GM18508 (cell line): ENCODE data around the gene SMOC2.

Experiments
- ATAC-seq: cut with Tn5 transposase; IDR thresholded peaks from one replicate; pipeline ENCODE4 v1.9.1; 2021; ENCODE audit warnings: moderate number of reproducible peaks; ENCODE audit not compliant: insufficient read depth, unreplicated experiment

SMOC2 gene

GRCh38 chr6:168440520-168441433 is at the start of gene SMOC2:
SMOC2 (plus strand) TSS chr6:168441184; CDS start chr6:168441371, 187 bp downstream.
- no peak for ATAC-seq

DNA sequence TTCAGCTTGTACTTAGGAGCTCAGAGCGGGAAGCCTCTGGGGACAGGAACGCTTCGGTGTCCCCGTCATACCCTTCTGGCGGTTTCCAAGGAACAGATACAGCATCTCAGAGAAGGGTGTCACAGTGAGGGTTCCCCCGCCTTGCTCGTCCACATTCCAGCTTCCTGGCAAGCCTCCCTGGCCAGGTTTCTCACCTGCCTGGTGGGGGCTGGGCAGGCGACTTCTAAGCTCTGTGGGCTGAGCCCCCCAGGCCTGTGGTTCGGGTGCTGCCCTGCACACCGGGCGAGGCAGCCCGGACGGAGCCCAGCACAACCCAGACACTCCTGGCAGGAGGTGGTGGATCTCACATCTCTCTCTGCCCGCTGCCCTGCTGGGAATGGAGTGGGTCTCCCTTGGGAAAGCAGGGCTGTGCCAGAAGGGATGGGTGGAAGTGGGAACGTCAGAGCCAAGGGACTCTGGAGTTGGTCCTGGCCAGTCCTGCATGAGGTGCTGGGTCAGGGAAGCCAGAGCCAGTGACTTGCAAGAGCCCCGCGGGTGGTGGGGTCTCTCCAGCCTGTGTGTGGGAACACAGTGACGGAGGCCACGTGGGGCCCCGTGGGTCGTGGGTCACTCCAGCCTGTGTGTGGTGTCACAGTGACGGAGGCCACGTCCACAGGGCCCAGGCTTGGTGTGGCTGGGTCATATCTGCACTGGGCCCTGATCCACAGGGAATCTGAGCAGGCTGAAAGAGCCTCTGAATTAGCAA is 47.7 kb upstream of the SMOC2 start:
- no peak for ATAC-seq

GRCh38 chr6:168394606-168395005 is 46.4 kb upstream of the SMOC2 start:
- no peak for ATAC-seq

- ATAC-seq, result no peak
These were observed 45.0 kb upstream of the SMOC2 start for GRCh38 chr6:168395983-168396382.

DNA sequence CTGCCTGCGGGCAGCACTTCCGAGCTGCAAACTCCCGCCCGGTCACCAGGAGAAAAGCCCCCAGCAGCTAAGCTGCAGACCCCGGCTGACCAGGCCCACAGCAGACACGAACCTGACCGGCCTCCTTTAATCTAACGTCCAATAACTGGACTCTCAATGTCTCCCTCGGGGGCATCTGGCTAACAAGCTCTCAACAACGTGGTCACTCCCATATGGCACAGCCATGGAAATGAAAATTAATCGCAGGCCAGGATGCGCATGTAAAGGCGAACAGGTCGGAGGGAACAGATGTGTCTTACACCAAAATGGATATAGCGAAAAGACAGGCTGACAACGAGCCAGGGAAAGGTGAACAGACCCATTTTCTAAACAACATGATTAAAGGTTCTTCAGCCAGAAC is 44.4 kb upstream of the SMOC2 start:
- ATAC-seq, result no peak

GRCh38 chr6:168397012-168397411 is 44.0 kb upstream of the SMOC2 start:
- no peak for ATAC-seq

- no peak for ATAC-seq
These were observed 40.9 kb upstream of the SMOC2 start for GRCh38 chr6:168400037-168400436.

DNA sequence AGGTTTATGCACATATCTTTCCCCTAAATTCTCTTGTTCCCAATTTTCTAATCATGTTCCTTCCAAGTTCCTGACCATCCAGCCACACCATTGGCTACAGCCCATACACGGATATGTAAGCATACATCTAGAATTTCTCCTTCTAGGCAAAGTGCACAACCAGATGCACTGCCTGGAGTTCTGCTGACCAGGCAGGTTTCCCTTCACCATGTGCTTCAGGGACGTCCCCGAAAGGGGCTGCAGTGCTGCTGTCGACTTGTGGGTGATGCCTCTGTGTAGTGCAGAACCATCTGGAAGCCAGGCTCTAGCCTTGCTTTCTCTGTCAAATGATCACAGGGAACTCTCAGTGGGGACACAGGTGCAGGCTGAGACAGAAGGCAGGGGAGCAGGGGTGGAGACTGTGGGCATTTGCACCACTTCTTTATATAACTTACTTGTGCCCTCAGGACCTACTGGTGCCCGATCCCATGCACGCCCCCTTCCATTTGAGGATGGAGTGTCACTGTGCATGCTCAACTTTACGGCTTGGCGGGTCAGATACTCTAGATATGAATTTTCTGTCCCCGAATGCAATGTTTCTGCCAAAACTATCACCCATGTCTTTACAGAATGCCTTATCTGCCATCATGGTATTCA is 37.5 kb upstream of the SMOC2 start:
- no peak for ATAC-seq

- ATAC-seq, result no peak
These were observed 36.4 kb upstream of the SMOC2 start for GRCh38 chr6:168404560-168404959.

- no peak for ATAC-seq
These were observed 33.1 kb upstream of the SMOC2 start for GRCh38 chr6:168407842-168408241.

DNA sequence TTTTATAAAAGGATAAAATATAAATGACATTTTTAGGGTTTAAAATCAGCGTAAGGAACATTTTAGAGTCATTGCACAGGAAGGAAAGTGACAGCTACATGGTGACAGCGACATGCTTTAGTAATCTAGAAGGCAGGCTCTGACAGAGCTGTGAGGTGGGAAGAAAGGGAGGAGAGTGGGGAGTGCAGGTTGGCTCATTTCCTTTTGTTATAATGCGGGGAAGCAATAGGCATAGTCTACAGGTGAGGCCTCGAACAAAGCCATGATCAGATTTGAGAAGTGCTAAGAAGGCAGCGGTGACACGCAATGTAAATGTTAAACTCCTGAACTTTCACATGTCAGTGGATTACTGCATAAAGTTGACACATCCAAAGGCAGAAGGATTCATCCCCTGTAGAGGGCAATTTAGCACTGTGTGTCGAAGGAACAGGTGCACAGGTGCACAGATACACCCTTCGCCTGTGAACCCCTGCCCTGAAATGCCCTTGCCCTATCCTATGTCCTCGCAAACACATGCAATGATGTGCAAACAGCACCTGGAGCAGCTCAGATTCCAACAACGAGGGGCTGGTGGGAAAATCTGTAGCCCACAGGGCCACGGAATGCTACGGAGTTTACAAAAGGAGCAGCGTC is 32.4 kb upstream of the SMOC2 start:
- ATAC-seq, result no peak

DNA sequence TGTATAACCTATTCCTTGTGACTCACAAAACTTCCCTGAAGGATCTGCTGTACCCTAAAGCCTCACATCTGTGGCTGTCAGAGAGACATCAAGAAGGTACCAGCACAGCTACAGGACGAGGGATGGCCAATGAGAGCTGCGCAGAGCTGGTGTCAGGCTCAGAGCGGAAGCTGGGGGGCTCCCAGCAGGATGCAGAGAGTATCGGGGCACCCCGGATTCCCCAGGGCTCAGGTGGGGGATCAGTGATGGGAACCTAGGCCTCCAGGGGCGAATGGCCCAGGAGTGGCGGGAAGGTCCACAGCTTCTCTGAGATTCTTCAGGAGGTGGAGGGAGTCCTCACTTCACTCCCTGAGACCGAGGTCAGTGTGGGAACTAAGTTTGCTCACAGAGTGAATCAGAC is 30.9 kb upstream of the SMOC2 start:
- ATAC-seq, result no peak

DNA sequence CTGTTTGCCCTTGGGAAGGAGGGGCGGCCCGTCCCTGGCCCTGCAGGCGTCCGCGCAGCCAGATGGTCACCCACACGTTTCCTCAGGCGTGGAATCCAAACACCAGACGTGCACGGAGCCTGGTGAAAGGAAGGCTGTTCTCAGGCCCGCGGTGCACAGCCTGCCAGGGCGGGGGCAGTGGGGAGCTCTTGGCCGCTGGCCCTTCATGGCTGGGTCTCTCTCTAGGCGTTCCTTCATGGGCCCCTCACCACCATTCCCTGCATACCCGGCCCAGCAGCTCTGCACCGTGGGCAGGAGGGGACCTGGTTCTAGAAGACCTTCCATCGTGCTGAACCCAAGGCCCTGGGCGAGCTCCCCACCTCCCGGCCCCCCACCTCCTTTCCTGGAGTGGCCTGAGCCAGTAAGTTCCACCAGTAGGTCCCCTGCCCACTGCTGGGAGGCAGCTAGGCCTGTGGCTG is 30.4 kb upstream of the SMOC2 start:
- ATAC-seq, result no peak

GRCh38 chr6:168411130-168411529 is 29.9 kb upstream of the SMOC2 start:
- no peak for ATAC-seq

GRCh38 chr6:168411793-168412192 is 29.2 kb upstream of the SMOC2 start:
- ATAC-seq, result no peak

- no peak for ATAC-seq
These were observed 28.5 kb upstream of the SMOC2 start for GRCh38 chr6:168412456-168412855.

DNA sequence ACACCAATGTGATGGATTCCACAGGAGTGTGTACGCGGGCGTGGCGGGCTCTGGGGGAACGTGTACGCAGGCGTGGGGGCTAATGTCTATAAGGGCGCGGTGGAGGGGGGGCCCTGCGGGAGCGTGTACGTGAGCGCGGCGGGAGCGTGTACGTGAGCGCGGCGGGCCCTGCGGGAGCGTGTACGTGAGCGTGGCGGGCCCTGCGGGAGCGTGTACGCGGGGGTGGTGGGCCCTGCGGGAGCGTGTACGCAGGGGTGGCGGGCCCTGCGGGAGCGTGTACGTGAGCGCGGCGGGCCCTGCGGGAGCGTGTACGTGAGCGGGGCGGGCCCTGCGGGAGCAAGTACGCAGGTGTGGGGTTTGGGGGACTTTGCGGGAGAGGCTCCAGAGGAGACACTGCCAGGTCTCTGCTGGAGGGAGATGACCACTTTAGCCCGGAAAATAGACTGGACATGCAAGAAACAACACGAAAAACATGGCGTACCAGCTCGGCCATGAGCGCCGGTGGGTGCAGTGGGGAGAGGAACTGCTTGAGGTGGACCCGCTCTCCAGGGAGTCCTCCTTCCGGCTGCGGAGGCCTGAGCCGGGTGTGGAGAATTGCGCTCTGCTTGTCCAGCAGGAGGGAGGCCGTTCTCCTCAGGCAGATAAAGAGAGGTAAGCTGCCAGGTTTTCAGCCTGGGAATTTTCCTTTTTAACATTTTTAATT is 27.8 kb upstream of the SMOC2 start:
- ATAC-seq, result no peak

DNA sequence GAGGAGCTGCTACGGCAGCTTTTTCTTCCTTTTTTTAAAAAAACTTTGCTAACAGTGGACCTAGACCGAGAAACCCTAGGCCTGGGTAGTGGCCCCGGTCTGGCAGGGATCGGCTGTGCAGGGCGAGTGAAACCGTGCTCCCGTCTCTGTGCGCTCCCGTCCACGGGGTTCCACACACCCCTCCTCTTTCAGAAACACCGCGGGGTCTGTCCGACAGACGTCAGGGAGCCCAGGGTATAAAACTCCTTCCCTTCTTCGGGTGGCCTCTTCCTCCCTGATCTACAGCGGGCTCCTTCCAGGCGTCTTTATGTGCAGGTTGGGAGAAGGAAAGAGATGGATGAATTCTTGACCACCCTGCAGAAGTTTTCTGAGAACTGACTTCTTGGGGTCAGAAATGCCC is 27.1 kb upstream of the SMOC2 start:
- no peak for ATAC-seq

GRCh38 chr6:168414336-168415097 is 26.5 kb upstream of the SMOC2 start:
- no peak for ATAC-seq
